Stimulated activated CD4-positive, alpha-beta T cell treated with anti-CD3 and anti-CD28 coated beads, Interleukin-4, amount 100 ng/mL, for 24 hours (primary cell): ENCODE results near the gene ZKSCAN4.
A peak's percentile ranks its signal among the peaks of the same experiment; 100 is the strongest.

ENCODE experiments used
- DNase-seq: peaks from one replicate; pipeline ENCODE4 v3.0.0-alpha.2; 2020

ZKSCAN4 gene

GRCh38 chr6:28252009-28252975 lies at the start of gene ZKSCAN4:
Gene ZKSCAN4 (minus strand): TSS chr6:28252269. CDS start chr6:28251980, 289 bp downstream.
- peak; percentile 89 for DNase-seq

- DNase-seq = no peak
These were observed 44.5 kb upstream of the ZKSCAN4 start for GRCh38 chr6:28296520-28297060.

GRCh38 chr6:28295326-28295725 lies 43.3 kb upstream of the ZKSCAN4 start:
- no peak for DNase-seq

GRCh38 chr6:28291573-28291972 lies 39.5 kb upstream of the ZKSCAN4 start:
- no peak for DNase-seq

GRCh38 chr6:28282926-28283325 lies 30.9 kb upstream of the ZKSCAN4 start:
- DNase-seq = no peak

GRCh38 chr6:28281288-28282064 lies 29.4 kb upstream of the ZKSCAN4 start, which contains the start of gene PGBD1:
Gene PGBD1 (plus strand): TSS chr6:28281572. CDS start chr6:28283814, 2,242 bp downstream.
- peak; percentile 54 for DNase-seq

- DNase-seq = no peak
These were observed 28.7 kb upstream of the ZKSCAN4 start for GRCh38 chr6:28280595-28281287.

- DNase-seq = no peak
These were observed 25.7 kb upstream of the ZKSCAN4 start for GRCh38 chr6:28277746-28278145.

- no peak for DNase-seq
These were observed 22.8 kb upstream of the ZKSCAN4 start for GRCh38 chr6:28274888-28275287.

GRCh38 chr6:28269492-28269891 lies 17.4 kb upstream of the ZKSCAN4 start:
- DNase-seq = peak; percentile 23

GRCh38 chr6:28267695-28268059 lies 15.6 kb upstream of the ZKSCAN4 start:
- no peak for DNase-seq

GRCh38 chr6:28266962-28267694 lies 15.1 kb upstream of the ZKSCAN4 start, which contains the start of gene ZSCAN26:
Gene ZSCAN26 (plus strand): TSS chr6:28267143. CDS start chr6:28271920, 4,777 bp downstream.
- peak; percentile 88 for DNase-seq

GRCh38 chr6:28266563-28266961 lies 14.5 kb upstream of the ZKSCAN4 start:
- no peak for DNase-seq

GRCh38 chr6:28264834-28265401 lies 12.8 kb upstream of the ZKSCAN4 start:
- no peak for DNase-seq

GRCh38 chr6:28263922-28264321 lies 11.9 kb upstream of the ZKSCAN4 start:
- DNase-seq = no peak

GRCh38 chr6:28258877-28259777 lies 7.1 kb upstream of the ZKSCAN4 start, which contains the start of gene NKAPL:
Gene NKAPL (plus strand): TSS chr6:28259297. CDS start chr6:28259372, 75 bp downstream.
- peak; percentile 63 for DNase-seq

GRCh38 chr6:28257042-28257441 lies 5.0 kb upstream of the ZKSCAN4 start:
- no peak for DNase-seq

GRCh38 chr6:28254121-28254519 lies 2.1 kb upstream of the ZKSCAN4 start:
- DNase-seq = no peak

- peak; percentile 17 for DNase-seq
These were observed 434 bp downstream of the ZKSCAN4 start for GRCh38 chr6:28251661-28252008.

GRCh38 chr6:28250747-28251146 lies 1.3 kb downstream of the ZKSCAN4 start:
- DNase-seq = no peak
